ENCODE measurements around the gene CD320. TPM values are rescaled to one million over a fixed set of nuclear protein-coding genes. Genes with fewer than 3 reads are reported as not detected.
A peak's percentile ranks its signal among the peaks of the same experiment; 100 is the strongest.

CD320 gene
- total RNA-seq, 2 experiments from 2014 or later, result 17.1 to 17.6 TPM

DNA sequence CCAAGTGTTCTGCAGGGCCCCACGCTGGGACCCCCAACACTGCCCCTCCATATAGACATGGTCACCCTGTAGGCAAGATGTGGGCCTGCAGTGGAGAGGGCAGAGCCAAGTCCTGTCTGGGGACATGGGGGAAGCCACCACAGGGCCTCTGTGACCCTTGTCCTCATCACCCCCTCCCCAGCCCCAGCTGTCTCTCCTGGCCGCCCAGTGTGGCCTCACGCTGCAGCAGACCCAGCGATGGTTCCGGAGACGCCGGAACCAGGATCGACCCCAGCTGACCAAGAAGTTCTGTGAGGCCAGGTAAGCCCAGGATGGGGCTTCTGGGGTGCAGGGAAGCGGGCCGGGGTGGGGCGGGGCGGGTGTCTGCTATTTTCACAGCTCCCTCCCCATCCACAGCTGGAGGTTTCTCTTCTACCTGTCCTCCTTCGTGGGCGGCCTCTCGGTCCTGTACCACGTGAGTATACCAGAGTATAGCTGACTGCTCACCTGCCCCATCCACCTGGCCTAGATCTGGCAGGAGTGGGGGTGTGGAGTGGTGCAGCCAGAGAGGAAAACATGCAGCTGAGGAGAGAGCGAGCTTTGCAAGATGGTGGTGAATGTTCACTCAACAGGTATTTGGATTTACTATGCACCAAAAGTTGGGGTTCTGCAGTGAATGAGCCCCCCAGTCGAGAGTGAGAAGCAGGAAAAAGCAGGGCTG is 52.6 kb downstream of the CD320 start:
- Histone ChIP-seq H3K9me3 (ENCODE audit: control insufficient read depth in 1 of 2, insufficient read depth in 1 of 2, low read length in 2 of 2) (no peaks in the 10 kb centered on the region), H3K4me3 (ENCODE audit: low read length) (no peak overlapping the region), H3K36me3 (ENCODE audit: insufficient read depth, low read length) (peaks cover 32% of the 10 kb centered on the region), H3K27ac (ENCODE audit: low read depth in 1 of 2, low read length in 2 of 2) (no peak overlapping the region), H3K27me3 (ENCODE audit: control insufficient read depth in 1 of 2, insufficient read depth in 2 of 2, low read length in 2 of 2) (no peaks in the 10 kb centered on the region), H3K4me1 (ENCODE audit: insufficient read depth, low read length) (peaks cover 12% of the 10 kb centered on the region)
- no peak overlapping the region for H3K4me3 Mint-ChIP-seq
- peak in 1 of 14 experiments; percentile 24 for DNase-seq
- no peak overlapping the region for H3K27ac Mint-ChIP-seq
- no peaks in the 10 kb centered on the region for H3K27me3 Mint-ChIP-seq
- intact Hi-C loops (cut with DNase I, micrococcal nuclease), result loop anchor here in 1 of 2 experiments (10.0 kb wide), 1 partner anchor 281 kb away; no protein-coding TSS in a partner anchor
- ChIA-PET CTCF (no interaction called here), POLR2A (no interaction called here)
- ATAC-seq (ENCODE audit: poor library complexity), result no peak
- H3K4me1 Mint-ChIP-seq (ENCODE audit: low read depth), result peaks cover 4% of the 10 kb centered on the region
- peaks cover 28% of the 10 kb centered on the region for H3K36me3 Mint-ChIP-seq (ENCODE audit: low read depth)
- TF ChIP-seq, protein P1, sequence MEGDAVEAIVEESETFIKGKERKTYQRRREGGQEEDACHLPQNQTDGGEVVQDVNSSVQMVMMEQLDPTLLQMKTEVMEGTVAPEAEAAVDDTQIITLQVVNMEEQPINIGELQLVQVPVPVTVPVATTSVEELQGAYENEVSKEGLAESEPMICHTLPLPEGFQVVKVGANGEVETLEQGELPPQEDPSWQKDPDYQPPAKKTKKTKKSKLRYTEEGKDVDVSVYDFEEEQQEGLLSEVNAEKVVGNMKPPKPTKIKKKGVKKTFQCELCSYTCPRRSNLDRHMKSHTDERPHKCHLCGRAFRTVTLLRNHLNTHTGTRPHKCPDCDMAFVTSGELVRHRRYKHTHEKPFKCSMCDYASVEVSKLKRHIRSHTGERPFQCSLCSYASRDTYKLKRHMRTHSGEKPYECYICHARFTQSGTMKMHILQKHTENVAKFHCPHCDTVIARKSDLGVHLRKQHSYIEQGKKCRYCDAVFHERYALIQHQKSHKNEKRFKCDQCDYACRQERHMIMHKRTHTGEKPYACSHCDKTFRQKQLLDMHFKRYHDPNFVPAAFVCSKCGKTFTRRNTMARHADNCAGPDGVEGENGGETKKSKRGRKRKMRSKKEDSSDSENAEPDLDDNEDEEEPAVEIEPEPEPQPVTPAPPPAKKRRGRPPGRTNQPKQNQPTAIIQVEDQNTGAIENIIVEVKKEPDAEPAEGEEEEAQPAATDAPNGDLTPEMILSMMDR (IDR thresholded peaks at IDR 0.05), result no peak
- no peaks in the 10 kb centered on the region for H3K9me3 Mint-ChIP-seq

DNA sequence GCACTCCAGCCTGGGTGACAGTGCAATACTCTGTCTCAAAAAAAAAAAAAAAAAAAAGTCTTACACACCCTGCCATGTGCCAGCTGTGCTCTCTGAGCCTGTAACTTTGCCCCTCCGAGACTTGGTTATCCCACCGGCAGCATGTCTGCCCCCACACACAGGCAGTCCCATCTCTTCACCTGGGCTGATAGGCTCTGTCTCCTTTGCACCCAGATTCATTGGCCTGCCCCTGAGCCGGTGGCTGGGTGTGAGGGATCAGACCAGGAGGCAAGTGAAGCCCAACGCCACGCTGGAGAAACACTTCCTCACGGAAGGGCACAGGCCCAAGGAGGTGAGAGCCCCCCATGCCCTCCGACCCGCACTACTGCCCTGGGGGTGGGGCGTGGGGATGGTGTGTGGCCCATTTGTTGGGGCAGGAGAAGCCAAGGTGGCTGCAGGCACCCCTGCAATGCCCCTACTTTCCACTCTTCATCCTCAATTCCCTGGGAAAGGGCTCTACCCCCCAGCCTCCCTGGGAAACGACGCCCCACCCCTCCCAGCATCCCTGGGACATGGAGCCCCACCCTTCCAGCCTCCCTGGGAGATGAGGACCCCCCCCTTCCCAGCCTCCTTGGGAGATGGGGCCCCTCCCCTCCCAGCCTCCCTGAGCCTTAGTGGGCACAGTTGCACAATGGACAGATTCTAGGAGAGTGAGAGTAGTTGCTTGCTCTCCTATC is 53.7 kb downstream of the CD320 start:
- peaks cover 24% of the 10 kb centered on the region for H3K36me3 Mint-ChIP-seq (ENCODE audit: low read depth)
- H3K27me3 Mint-ChIP-seq, result no peaks in the 10 kb centered on the region
- no peak for ATAC-seq (ENCODE audit: poor library complexity)
- Histone ChIP-seq H3K27ac (ENCODE audit: low read depth in 1 of 2, low read length in 2 of 2) (no peak overlapping the region), H3K36me3 (ENCODE audit: insufficient read depth, low read length) (peaks cover 32% of the 10 kb centered on the region), H3K27me3 (ENCODE audit: control insufficient read depth in 1 of 2, insufficient read depth in 2 of 2, low read length in 2 of 2) (no peaks in the 10 kb centered on the region), H3K9me3 (ENCODE audit: control insufficient read depth in 1 of 2, insufficient read depth in 1 of 2, low read length in 2 of 2) (no peaks in the 10 kb centered on the region), H3K4me3 (ENCODE audit: low read length) (no peak overlapping the region), H3K4me1 (ENCODE audit: insufficient read depth, low read length) (peaks cover 12% of the 10 kb centered on the region)
- peak in 1 of 14 experiments; percentile 23 for DNase-seq
- no peaks in the 10 kb centered on the region for H3K9me3 Mint-ChIP-seq
- CTCF ChIA-PET, result no interaction called here
- no peak overlapping the region for H3K4me3 Mint-ChIP-seq
- intact Hi-C loops (cut with DNase I, micrococcal nuclease), result loop anchor here (5.0 to 10.0 kb wide), 2 partner anchors 237 to 280 kb away; no protein-coding TSS in a partner anchor
- no peak overlapping the region for H3K27ac Mint-ChIP-seq
- POLR2A ChIA-PET, result no interaction called here
- TF ChIP-seq, protein P1 (IDR thresholded peaks at IDR 0.05), result no peak
- peaks cover 4% of the 10 kb centered on the region for H3K4me1 Mint-ChIP-seq (ENCODE audit: low read depth)

DNA sequence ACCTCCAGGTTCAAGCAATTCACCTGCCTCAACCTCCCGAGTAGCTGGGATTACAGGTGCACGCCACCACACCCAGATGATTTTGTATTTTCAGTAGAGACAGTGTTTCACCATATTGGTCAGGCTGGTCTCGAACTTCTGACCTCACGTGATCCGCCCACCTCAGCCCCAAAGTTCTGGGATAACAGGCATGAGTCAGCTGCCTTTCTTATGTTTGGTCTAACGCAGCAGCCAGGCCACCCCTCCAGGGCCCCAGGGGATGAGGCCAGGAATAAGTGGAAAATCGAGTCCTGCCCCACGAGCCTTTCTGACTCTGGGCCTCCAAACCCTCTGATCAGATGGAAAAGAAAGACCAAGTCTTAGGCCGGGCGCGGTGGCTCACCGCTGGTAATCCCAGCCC is 54.5 kb downstream of the CD320 start:
- no peaks in the 10 kb centered on the region for H3K9me3 Mint-ChIP-seq
- H3K27ac Mint-ChIP-seq, result no peak overlapping the region
- Histone ChIP-seq H3K4me1 (ENCODE audit: insufficient read depth, low read length) (peaks cover 12% of the 10 kb centered on the region), H3K4me3 (ENCODE audit: low read length) (no peak overlapping the region), H3K27me3 (ENCODE audit: control insufficient read depth in 1 of 2, insufficient read depth in 2 of 2, low read length in 2 of 2) (no peaks in the 10 kb centered on the region), H3K36me3 (ENCODE audit: insufficient read depth, low read length) (peaks cover 32% of the 10 kb centered on the region), H3K9me3 (ENCODE audit: control insufficient read depth in 1 of 2, insufficient read depth in 1 of 2, low read length in 2 of 2) (no peaks in the 10 kb centered on the region), H3K27ac (ENCODE audit: low read depth in 1 of 2, low read length in 2 of 2) (no peak overlapping the region)
- no peak for DNase-seq
- ChIA-PET CTCF (interaction anchor here (0.7 to 0.9 kb wide), 5 partner anchors 13 to 325 kb away, joined by 3 to 7 read pairs (median 4); no protein-coding TSS in a partner anchor), POLR2A (interaction anchor here (1.0 kb wide), 1 partner anchor 236 kb away, joined by 3 read pairs; no protein-coding TSS in a partner anchor)
- TF ChIP-seq, protein P1 (IDR thresholded peaks at IDR 0.05), result no peak
- H3K4me3 Mint-ChIP-seq, result no peak overlapping the region
- intact Hi-C loops (cut with DNase I, micrococcal nuclease), result loop anchor here (1.0 to 10.0 kb wide), 4 partner anchors 95 to 309 kb away; no protein-coding TSS in a partner anchor
- no peaks in the 10 kb centered on the region for H3K27me3 Mint-ChIP-seq
- no peak for ATAC-seq (ENCODE audit: poor library complexity)
- peaks cover 17% of the 10 kb centered on the region for H3K36me3 Mint-ChIP-seq (ENCODE audit: low read depth)
- H3K4me1 Mint-ChIP-seq (ENCODE audit: low read depth), result peaks cover 4% of the 10 kb centered on the region

All from CD4-positive, alpha-beta T cell (primary cell).